ENCODE results near the gene RABGAP1L. TPM values are rescaled to one million over a fixed set of nuclear protein-coding genes. Genes with fewer than 3 reads are reported as not detected.

RABGAP1L gene
- total RNA-seq, 1 donor from 2014 or later, result 46.0 TPM

DNA sequence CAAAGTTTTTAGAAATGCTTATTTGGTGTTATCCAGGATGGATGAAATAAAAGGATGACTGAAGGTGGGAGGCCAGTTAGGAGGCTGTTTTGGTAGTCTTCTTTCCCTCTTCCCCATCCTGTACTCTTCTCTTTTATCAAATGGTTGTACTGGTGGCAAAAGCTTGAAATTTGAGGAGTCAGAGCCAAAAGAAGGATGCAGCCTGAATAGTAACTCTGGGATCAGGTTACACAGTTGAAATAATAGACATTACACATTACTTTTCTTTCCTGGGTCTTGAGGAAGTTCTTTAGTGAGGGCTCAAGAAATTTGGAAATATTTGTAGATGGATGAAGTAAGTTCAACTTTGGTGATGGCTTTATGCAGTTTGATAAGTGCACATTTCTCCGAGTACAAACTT lies 397.1 kb downstream of the RABGAP1L start:
- Mint-ChIP-seq H3K4me3 (no peak overlapping the region), H3K4me1 (peaks cover 14% of the 10 kb centered on the region), H3K9me3 (peaks cover 1% of the 10 kb centered on the region), H3K36me3 (no peaks in the 10 kb centered on the region), H3K27ac (peak overlapping the region; percentile 10), H3K27me3 (ENCODE audit: insufficient read depth, low read depth) (no peaks in the 10 kb centered on the region)
- no peak overlapping the region for H3K4me3 ChIP-seq
- no peaks in the 10 kb centered on the region for H3K9me3 ChIP-seq (ENCODE audit: low read depth)
- TF ChIP-seq, protein P1, sequence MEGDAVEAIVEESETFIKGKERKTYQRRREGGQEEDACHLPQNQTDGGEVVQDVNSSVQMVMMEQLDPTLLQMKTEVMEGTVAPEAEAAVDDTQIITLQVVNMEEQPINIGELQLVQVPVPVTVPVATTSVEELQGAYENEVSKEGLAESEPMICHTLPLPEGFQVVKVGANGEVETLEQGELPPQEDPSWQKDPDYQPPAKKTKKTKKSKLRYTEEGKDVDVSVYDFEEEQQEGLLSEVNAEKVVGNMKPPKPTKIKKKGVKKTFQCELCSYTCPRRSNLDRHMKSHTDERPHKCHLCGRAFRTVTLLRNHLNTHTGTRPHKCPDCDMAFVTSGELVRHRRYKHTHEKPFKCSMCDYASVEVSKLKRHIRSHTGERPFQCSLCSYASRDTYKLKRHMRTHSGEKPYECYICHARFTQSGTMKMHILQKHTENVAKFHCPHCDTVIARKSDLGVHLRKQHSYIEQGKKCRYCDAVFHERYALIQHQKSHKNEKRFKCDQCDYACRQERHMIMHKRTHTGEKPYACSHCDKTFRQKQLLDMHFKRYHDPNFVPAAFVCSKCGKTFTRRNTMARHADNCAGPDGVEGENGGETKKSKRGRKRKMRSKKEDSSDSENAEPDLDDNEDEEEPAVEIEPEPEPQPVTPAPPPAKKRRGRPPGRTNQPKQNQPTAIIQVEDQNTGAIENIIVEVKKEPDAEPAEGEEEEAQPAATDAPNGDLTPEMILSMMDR (IDR thresholded peaks at IDR 0.05), result no peak
- TF ChIP-seq EZH2phosphoT487 (IDR thresholded peaks at IDR 0.05), result no peak
- TF ChIP-seq EZH2 (IDR thresholded peaks at IDR 0.05), result no peak
- H3K27me3 ChIP-seq, result no peaks in the 10 kb centered on the region
- no peaks in the 10 kb centered on the region for H3F3A ChIP-seq (ENCODE audit: low read depth)
- peaks cover 6% of the 10 kb centered on the region for H3K4me1 ChIP-seq
- H4K20me1 ChIP-seq (ENCODE audit: low read depth), result no peaks in the 10 kb centered on the region
- no peak overlapping the region for H3K4me2 ChIP-seq
- no peaks in the 10 kb centered on the region for H3K79me2 ChIP-seq (ENCODE audit: low read depth)
- no peak for DNase-seq (ENCODE audit: low spot score)
- H3K36me3 ChIP-seq, result no peaks in the 10 kb centered on the region
- no peak overlapping the region for H3K9ac ChIP-seq
- no peak overlapping the region for H2AFZ ChIP-seq (replicated peaks)
- no peak overlapping the region for H3K27ac ChIP-seq

DNA sequence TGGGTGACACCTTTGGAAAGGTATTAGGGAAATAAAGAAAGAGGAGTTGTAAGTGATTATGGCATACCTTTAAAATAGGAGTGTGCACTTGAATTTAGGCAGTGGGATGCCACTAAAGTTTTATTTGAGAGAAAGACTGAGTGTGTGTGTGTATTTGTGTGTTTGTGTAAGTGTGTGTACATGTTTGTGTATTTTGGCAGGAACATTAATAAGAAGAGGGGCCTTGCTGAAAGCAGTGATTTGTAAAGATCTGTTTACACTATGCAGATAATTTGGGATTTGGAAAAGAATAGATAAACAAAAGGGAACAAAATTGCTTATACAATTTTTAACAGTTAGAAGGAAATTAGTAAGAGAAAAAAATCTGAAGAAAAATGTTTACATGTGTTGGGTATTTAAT lies 409.2 kb downstream of the RABGAP1L start:
- H3K27me3 Mint-ChIP-seq (ENCODE audit: insufficient read depth, low read depth), result no peaks in the 10 kb centered on the region
- no peak overlapping the region for H3K27ac ChIP-seq
- no peak overlapping the region for H3K4me2 ChIP-seq
- no peak overlapping the region for H2AFZ ChIP-seq (replicated peaks)
- H3K36me3 Mint-ChIP-seq, result no peaks in the 10 kb centered on the region
- no peaks in the 10 kb centered on the region for H3K9me3 ChIP-seq (ENCODE audit: low read depth)
- H3K27me3 ChIP-seq, result no peaks in the 10 kb centered on the region
- no peaks in the 10 kb centered on the region for H3K4me1 ChIP-seq
- H4K20me1 ChIP-seq (ENCODE audit: low read depth), result no peaks in the 10 kb centered on the region
- DNase-seq (ENCODE audit: low spot score), result no peak
- no peaks in the 10 kb centered on the region for H3K79me2 ChIP-seq (ENCODE audit: low read depth)
- no peaks in the 10 kb centered on the region for H3K36me3 ChIP-seq
- no peaks in the 10 kb centered on the region for H3K4me1 Mint-ChIP-seq
- no peak overlapping the region for H3K4me3 ChIP-seq
- H3F3A ChIP-seq (ENCODE audit: low read depth), result no peaks in the 10 kb centered on the region
- H3K27ac Mint-ChIP-seq, result no peak overlapping the region
- TF ChIP-seq, protein P1 (IDR thresholded peaks at IDR 0.05), result no peak
- no peak for TF ChIP-seq EZH2phosphoT487 (IDR thresholded peaks at IDR 0.05)
- TF ChIP-seq EZH2 (IDR thresholded peaks at IDR 0.05), result no peak
- no peak overlapping the region for H3K9ac ChIP-seq
- no peaks in the 10 kb centered on the region for H3K9me3 Mint-ChIP-seq
- no peak overlapping the region for H3K4me3 Mint-ChIP-seq

DNA sequence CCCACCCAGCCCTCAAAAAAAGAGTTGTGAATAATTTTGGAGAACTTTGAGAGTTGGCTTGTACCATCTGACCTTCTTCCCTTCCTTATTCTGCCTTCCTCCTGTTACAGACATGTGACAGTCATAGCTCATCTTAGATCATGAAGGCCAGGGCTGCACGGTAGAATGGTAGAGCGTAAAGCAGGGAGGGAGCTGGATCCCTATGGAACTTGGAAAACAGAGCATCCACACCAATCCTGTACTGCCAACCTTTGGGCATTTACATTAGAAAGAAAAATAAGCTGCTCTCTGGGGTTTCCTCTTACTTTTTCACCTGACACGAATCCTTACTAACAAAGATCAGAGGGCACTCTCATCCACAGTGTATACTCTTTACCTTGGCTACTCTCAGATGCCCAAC lies 409.9 kb downstream of the RABGAP1L start:
- H3K27me3 ChIP-seq, result no peaks in the 10 kb centered on the region
- H3K27ac ChIP-seq, result no peak overlapping the region
- H3K9ac ChIP-seq, result peak overlapping the region; percentile 18
- H3K79me2 ChIP-seq (ENCODE audit: low read depth), result no peaks in the 10 kb centered on the region
- no peak overlapping the region for H3K4me2 ChIP-seq
- no peak for DNase-seq (ENCODE audit: low spot score)
- Mint-ChIP-seq H3K36me3 (no peaks in the 10 kb centered on the region), H3K4me1 (no peaks in the 10 kb centered on the region), H3K27ac (no peak overlapping the region), H3K4me3 (no peak overlapping the region), H3K9me3 (no peaks in the 10 kb centered on the region), H3K27me3 (ENCODE audit: insufficient read depth, low read depth) (no peaks in the 10 kb centered on the region)
- H3K36me3 ChIP-seq, result no peaks in the 10 kb centered on the region
- no peak for TF ChIP-seq EZH2 (IDR thresholded peaks at IDR 0.05)
- TF ChIP-seq EZH2phosphoT487 (IDR thresholded peaks at IDR 0.05), result no peak
- TF ChIP-seq, protein P1 (IDR thresholded peaks at IDR 0.05), result no peak
- H4K20me1 ChIP-seq (ENCODE audit: low read depth), result no peaks in the 10 kb centered on the region
- H2AFZ ChIP-seq (replicated peaks), result no peak overlapping the region
- no peak overlapping the region for H3K4me3 ChIP-seq
- H3K9me3 ChIP-seq (ENCODE audit: low read depth), result no peaks in the 10 kb centered on the region
- no peaks in the 10 kb centered on the region for H3K4me1 ChIP-seq
- no peaks in the 10 kb centered on the region for H3F3A ChIP-seq (ENCODE audit: low read depth)
